T-helper 1 cell (primary cell): ENCODE results near the gene GGACT.
"Not testable (repeated sequence)": the region's sequence is repeated elsewhere in the genome, so short reads cannot be mapped to it uniquely, and the experiment has no call there.

Experiments
- DNase-seq, 5 donors: peaks; one replicate each; pipeline ENCODE4 v3.0.0-alpha.2; 2012 to 2020
- total RNA-seq, 4 donors: gene quantifications; one replicate each; lab custom pipeline; 2026; lab: John Stamatoyannopoulos, UW

Gene GGACT
- total RNA-seq: 0.80 to 5.6 (median 2.5) reads per million in 4 donors

GRCh38 chr13:100588331-100589177, at the start of gene GGACT:
Gene GGACT, minus strand, starts transcription at chr13:100588789. Its CDS starts 56,198 bp downstream, at chr13:100532591.
- peak; percentile 70 to 85 (median 75) for DNase-seq

GRCh38 chr13:100637796-100638195, 49.2 kb upstream of the GGACT start:
- DNase-seq: no peak

GRCh38 chr13:100637380-100637779, 48.8 kb upstream of the GGACT start:
- no peak for DNase-seq

- DNase-seq: no peak
Measured at GRCh38 chr13:100636441-100636840, 47.9 kb upstream of the GGACT start.

GRCh38 chr13:100636004-100636403, 47.4 kb upstream of the GGACT start:
- DNase-seq: no peak

GRCh38 chr13:100634696-100635095, 46.1 kb upstream of the GGACT start:
- no peak for DNase-seq

- no peak for DNase-seq
Measured at GRCh38 chr13:100633461-100633860, 44.9 kb upstream of the GGACT start.

GRCh38 chr13:100630555-100630954, 42.0 kb upstream of the GGACT start:
- no peak for DNase-seq

GRCh38 chr13:100627120-100627519, 38.5 kb upstream of the GGACT start:
- DNase-seq: no peak

- no peak for DNase-seq
Measured at GRCh38 chr13:100625447-100625846, 36.9 kb upstream of the GGACT start.

- DNase-seq: no peak
Measured at GRCh38 chr13:100620792-100621191, 32.2 kb upstream of the GGACT start.

GRCh38 chr13:100619940-100620339, 31.4 kb upstream of the GGACT start:
- DNase-seq: peak in 1 of 5 donors; percentile 18

- not testable (repeated sequence) for DNase-seq
Measured at GRCh38 chr13:100618897-100619296, 30.3 kb upstream of the GGACT start.

GRCh38 chr13:100613031-100613430, 24.4 kb upstream of the GGACT start:
- DNase-seq: no peak

- DNase-seq: peak in 1 of 5 donors; percentile 10
Measured at GRCh38 chr13:100611678-100612492, 23.3 kb upstream of the GGACT start.

- DNase-seq: no peak
Measured at GRCh38 chr13:100610391-100611347, 22.1 kb upstream of the GGACT start.

- peak in 1 of 5 donors; percentile 85 for DNase-seq
Measured at GRCh38 chr13:100608906-100609305, 20.3 kb upstream of the GGACT start.

- DNase-seq: no peak
Measured at GRCh38 chr13:100608489-100608888, 19.9 kb upstream of the GGACT start.

- no peak for DNase-seq
Measured at GRCh38 chr13:100604918-100605710, 16.5 kb upstream of the GGACT start.

- DNase-seq: no peak
Measured at GRCh38 chr13:100602493-100603111, 14.0 kb upstream of the GGACT start.

GRCh38 chr13:100601716-100602115, 13.1 kb upstream of the GGACT start:
- no peak for DNase-seq
